ENCODE results near the gene CD48.
"Not testable (repeated sequence)": the region's sequence is repeated elsewhere in the genome, so short reads cannot be mapped to it uniquely, and the experiment has no call there.

The CD48 gene

GRCh38 chr1:160704250-160704649 lies 7.4 kb downstream of the CD48 start:
- Histone ChIP-seq H3K27me3 (ENCODE audit: control insufficient read depth in 1 of 2, insufficient read depth in 1 of 2, low read length in 2 of 2) (peaks cover 0 to 20% of the 10 kb centered on the region in 2 experiments), H4K8ac (ENCODE audit: low read length) (no peak overlapping the region), H3K36me3 (ENCODE audit: control insufficient read depth in 1 of 2, insufficient read depth in 2 of 2, low read depth in 1 of 2, low read length in 2 of 2) (no peaks in the 10 kb centered on the region), H3K9me3 (ENCODE audit: control insufficient read depth, low read length) (no peaks in the 10 kb centered on the region), H2BK120ac (ENCODE audit: low read depth, low read length) (no peak overlapping the region), H3K14ac (ENCODE audit: low read length in 2 of 2) (no peak overlapping the region), H3K9ac (ENCODE audit: low read length) (no peak overlapping the region), H2AFZ (ENCODE audit: low read depth, low read length) (no peak overlapping the region), H3K4me3 (ENCODE audit: insufficient read depth in 1 of 2, low read depth in 1 of 2, low read length in 2 of 2) (no peak overlapping the region), H4K91ac (ENCODE audit: low read length) (no peak overlapping the region), H2AK5ac (ENCODE audit: low read length, severe bottlenecking) (no peak overlapping the region), H3K79me1 (replicated peaks; ENCODE audit: low read length, poor library complexity, severe bottlenecking) (no peaks in the 10 kb centered on the region), H3K18ac (ENCODE audit: low read depth in 1 of 2, low read length in 2 of 2) (no peak overlapping the region), H3K23ac (ENCODE audit: low read length in 2 of 2) (no peak overlapping the region), H3K4me1 (ENCODE audit: control insufficient read depth, insufficient read depth, low read depth, low read length) (no peaks in the 10 kb centered on the region), H3K4ac (ENCODE audit: low read depth in 1 of 2, low read length in 2 of 2) (no peak overlapping the region), H2BK15ac (ENCODE audit: low read depth, poor library complexity, severe bottlenecking) (no peak overlapping the region), H3K4me2 (ENCODE audit: low read length, poor library complexity, severe bottlenecking) (no peak overlapping the region), H2BK5ac (ENCODE audit: low read depth, low read length, poor library complexity, severe bottlenecking) (no peak overlapping the region), H3K27ac (ENCODE audit: low read length, poor library complexity, severe bottlenecking) (no peak overlapping the region), H2BK12ac (ENCODE audit: low read length in 2 of 2) (no peak overlapping the region)
- DNase-seq: no peak
- 86% methylated on average over 3 of the region's 4 CpGs for WGBS

GRCh38 chr1:160702100-160702499 lies 9.5 kb downstream of the CD48 start:
- no peak overlapping the region for H2BK5ac ChIP-seq (ENCODE audit: low read depth, low read length, poor library complexity, severe bottlenecking)
- H3K18ac ChIP-seq (ENCODE audit: low read depth in 1 of 2, low read length in 2 of 2): no peak overlapping the region
- H4K91ac ChIP-seq (ENCODE audit: low read length): no peak overlapping the region
- no peak overlapping the region for H4K8ac ChIP-seq (ENCODE audit: low read length)
- H3K27me3 ChIP-seq (ENCODE audit: control insufficient read depth in 1 of 2, insufficient read depth in 1 of 2, low read length in 2 of 2): peaks cover 0 to 4% of the 10 kb centered on the region in 2 experiments
- DNase-seq: no peak
- no peaks in the 10 kb centered on the region for H3K4me1 ChIP-seq (ENCODE audit: control insufficient read depth, insufficient read depth, low read depth, low read length)
- no peak overlapping the region for H3K9ac ChIP-seq (ENCODE audit: low read length)
- H3K14ac ChIP-seq (ENCODE audit: low read length in 2 of 2): no peak overlapping the region
- H2AK5ac ChIP-seq (ENCODE audit: low read length, severe bottlenecking): no peak overlapping the region
- no peak overlapping the region for H3K27ac ChIP-seq (ENCODE audit: low read length, poor library complexity, severe bottlenecking)
- no peak overlapping the region for H3K4ac ChIP-seq (ENCODE audit: low read depth in 1 of 2, low read length in 2 of 2)
- no peak overlapping the region for H3K4me3 ChIP-seq (ENCODE audit: insufficient read depth in 1 of 2, low read depth in 1 of 2, low read length in 2 of 2)
- no peak overlapping the region for H2BK12ac ChIP-seq (ENCODE audit: low read length in 2 of 2)
- no peak overlapping the region for H2BK120ac ChIP-seq (ENCODE audit: low read depth, low read length)
- no peak overlapping the region for H2BK15ac ChIP-seq (ENCODE audit: low read depth, poor library complexity, severe bottlenecking)
- H3K4me2 ChIP-seq (ENCODE audit: low read length, poor library complexity, severe bottlenecking): no peak overlapping the region
- WGBS: 83% methylated on average over 5 of the region's 5 CpGs
- H3K9me3 ChIP-seq (ENCODE audit: control insufficient read depth, low read length): no peaks in the 10 kb centered on the region
- H3K36me3 ChIP-seq (ENCODE audit: control insufficient read depth in 1 of 2, insufficient read depth in 2 of 2, low read depth in 1 of 2, low read length in 2 of 2): no peaks in the 10 kb centered on the region
- no peak overlapping the region for H2AFZ ChIP-seq (ENCODE audit: low read depth, low read length)
- H3K79me1 ChIP-seq (replicated peaks; ENCODE audit: low read length, poor library complexity, severe bottlenecking): no peaks in the 10 kb centered on the region
- H3K23ac ChIP-seq (ENCODE audit: low read length in 2 of 2): no peak overlapping the region

GRCh38 chr1:160692390-160692789 lies 19.2 kb downstream of the CD48 start:
- not testable (repeated sequence) for H3K4me2 ChIP-seq (ENCODE audit: low read length, poor library complexity, severe bottlenecking); H4K91ac ChIP-seq (ENCODE audit: low read length); H3K27me3 ChIP-seq (ENCODE audit: control insufficient read depth in 1 of 2, insufficient read depth in 1 of 2, low read length in 2 of 2); H2BK12ac ChIP-seq (ENCODE audit: low read length in 2 of 2); DNase-seq; H3K36me3 ChIP-seq (ENCODE audit: control insufficient read depth in 1 of 2, insufficient read depth in 2 of 2, low read depth in 1 of 2, low read length in 2 of 2); H3K9me3 ChIP-seq (ENCODE audit: control insufficient read depth, low read length); H2BK120ac ChIP-seq (ENCODE audit: low read depth, low read length); H2BK15ac ChIP-seq (ENCODE audit: low read depth, poor library complexity, severe bottlenecking); H3K18ac ChIP-seq (ENCODE audit: low read depth in 1 of 2, low read length in 2 of 2); H2AK5ac ChIP-seq (ENCODE audit: low read length, severe bottlenecking); H3K23ac ChIP-seq (ENCODE audit: low read length in 2 of 2); H3K4me1 ChIP-seq (ENCODE audit: control insufficient read depth, insufficient read depth, low read depth, low read length); H3K9ac ChIP-seq (ENCODE audit: low read length); H3K79me1 ChIP-seq (replicated peaks; ENCODE audit: low read length, poor library complexity, severe bottlenecking); H2BK5ac ChIP-seq (ENCODE audit: low read depth, low read length, poor library complexity, severe bottlenecking); H3K14ac ChIP-seq (ENCODE audit: low read length in 2 of 2); H3K4me3 ChIP-seq (ENCODE audit: insufficient read depth in 1 of 2, low read depth in 1 of 2, low read length in 2 of 2); H3K27ac ChIP-seq (ENCODE audit: low read length, poor library complexity, severe bottlenecking); H4K8ac ChIP-seq (ENCODE audit: low read length); H3K4ac ChIP-seq (ENCODE audit: low read depth in 1 of 2, low read length in 2 of 2); H2AFZ ChIP-seq (ENCODE audit: low read depth, low read length)
- 88% methylated on average over 6 of the region's 10 CpGs for WGBS

- Histone ChIP-seq H3K27me3 (ENCODE audit: control insufficient read depth in 1 of 2, insufficient read depth in 1 of 2, low read length in 2 of 2) (peaks cover 4 to 9% of the 10 kb centered on the region in 2 experiments), H2BK120ac (ENCODE audit: low read depth, low read length) (no peak overlapping the region)
These were observed 26.4 kb downstream of the CD48 start for GRCh38 chr1:160685266-160685665.

More at GRCh38 chr1:160685266-160685665, 26.4 kb downstream of the CD48 start:
- H3K4ac ChIP-seq (ENCODE audit: low read depth in 1 of 2, low read length in 2 of 2): no peak overlapping the region
- H3K14ac ChIP-seq (ENCODE audit: low read length in 2 of 2): no peak overlapping the region
- no peak overlapping the region for H3K18ac ChIP-seq (ENCODE audit: low read depth in 1 of 2, low read length in 2 of 2)
- H3K36me3 ChIP-seq (ENCODE audit: control insufficient read depth in 1 of 2, insufficient read depth in 2 of 2, low read depth in 1 of 2, low read length in 2 of 2): no peaks in the 10 kb centered on the region
- no peak overlapping the region for H3K4me3 ChIP-seq (ENCODE audit: insufficient read depth in 1 of 2, low read depth in 1 of 2, low read length in 2 of 2)
- no peaks in the 10 kb centered on the region for H3K9me3 ChIP-seq (ENCODE audit: control insufficient read depth, low read length)
- no peak overlapping the region for H2BK15ac ChIP-seq (ENCODE audit: low read depth, poor library complexity, severe bottlenecking)
- no peak overlapping the region for H3K9ac ChIP-seq (ENCODE audit: low read length)
- no peaks in the 10 kb centered on the region for H3K4me1 ChIP-seq (ENCODE audit: control insufficient read depth, insufficient read depth, low read depth, low read length)
- H2BK5ac ChIP-seq (ENCODE audit: low read depth, low read length, poor library complexity, severe bottlenecking): no peak overlapping the region
- no peak overlapping the region for H2BK12ac ChIP-seq (ENCODE audit: low read length in 2 of 2)
- H4K8ac ChIP-seq (ENCODE audit: low read length): no peak overlapping the region
- no peak overlapping the region for H2AFZ ChIP-seq (ENCODE audit: low read depth, low read length)
- no peak overlapping the region for H2AK5ac ChIP-seq (ENCODE audit: low read length, severe bottlenecking)
- H4K91ac ChIP-seq (ENCODE audit: low read length): no peak overlapping the region
- no peaks in the 10 kb centered on the region for H3K79me1 ChIP-seq (replicated peaks; ENCODE audit: low read length, poor library complexity, severe bottlenecking)
- no peak overlapping the region for H3K4me2 ChIP-seq (ENCODE audit: low read length, poor library complexity, severe bottlenecking)
- no peak overlapping the region for H3K27ac ChIP-seq (ENCODE audit: low read length, poor library complexity, severe bottlenecking)
- no peak overlapping the region for H3K23ac ChIP-seq (ENCODE audit: low read length in 2 of 2)
- no peak for DNase-seq

All from mesenchymal stem cell (in vitro differentiated cells and primary cell).